ENCODE measurements around the gene MUC5AC.

The MUC5AC gene

DNA sequence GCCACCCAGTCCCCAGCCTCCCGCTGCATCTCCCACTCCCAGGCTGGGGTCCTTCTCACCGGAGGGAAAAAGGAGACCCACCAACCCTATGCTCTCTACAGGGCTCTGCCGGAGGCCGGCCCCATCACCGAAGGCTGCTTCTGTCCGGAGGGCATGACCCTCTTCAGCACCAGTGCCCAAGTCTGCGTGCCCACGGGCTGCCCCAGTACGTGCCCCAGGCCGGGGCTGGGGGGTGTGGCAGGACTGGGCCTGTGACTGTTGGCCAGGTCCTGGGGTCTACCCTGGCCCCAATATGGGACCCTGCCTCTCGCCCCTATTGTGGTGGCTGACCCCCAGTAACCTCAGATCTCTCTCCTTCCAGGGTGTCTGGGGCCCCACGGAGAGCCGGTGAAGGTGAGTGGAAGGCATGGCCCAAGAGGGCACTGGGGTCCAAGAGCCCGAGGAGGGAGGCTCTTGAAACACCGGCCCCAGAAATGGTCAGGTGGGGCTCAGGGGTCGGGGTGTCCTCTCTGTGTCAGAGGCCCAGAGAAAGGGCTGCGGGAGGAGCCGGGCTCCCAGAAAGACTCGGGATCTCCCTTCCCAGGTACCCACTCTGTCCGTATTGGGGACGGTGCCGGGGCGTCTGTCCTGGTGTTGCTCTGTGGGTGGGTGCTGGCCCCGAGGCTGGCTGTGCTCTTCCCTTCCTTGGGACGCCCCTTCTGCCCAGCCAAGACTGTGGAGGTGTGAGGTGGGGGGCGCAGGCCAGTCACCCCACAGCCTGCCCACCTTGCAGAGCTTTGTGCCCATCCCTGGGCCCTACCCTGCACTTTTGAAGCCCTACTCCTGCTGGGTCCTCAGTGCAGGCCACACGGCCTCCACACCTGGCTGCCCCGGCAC is 39.0 kb downstream of the MUC5AC start:
- TF ChIP-seq ZFX (IDR thresholded peaks at IDR 0.05; ENCODE audit: borderline replicate concordance): no peak
- TF ChIP-seq, protein P1, sequence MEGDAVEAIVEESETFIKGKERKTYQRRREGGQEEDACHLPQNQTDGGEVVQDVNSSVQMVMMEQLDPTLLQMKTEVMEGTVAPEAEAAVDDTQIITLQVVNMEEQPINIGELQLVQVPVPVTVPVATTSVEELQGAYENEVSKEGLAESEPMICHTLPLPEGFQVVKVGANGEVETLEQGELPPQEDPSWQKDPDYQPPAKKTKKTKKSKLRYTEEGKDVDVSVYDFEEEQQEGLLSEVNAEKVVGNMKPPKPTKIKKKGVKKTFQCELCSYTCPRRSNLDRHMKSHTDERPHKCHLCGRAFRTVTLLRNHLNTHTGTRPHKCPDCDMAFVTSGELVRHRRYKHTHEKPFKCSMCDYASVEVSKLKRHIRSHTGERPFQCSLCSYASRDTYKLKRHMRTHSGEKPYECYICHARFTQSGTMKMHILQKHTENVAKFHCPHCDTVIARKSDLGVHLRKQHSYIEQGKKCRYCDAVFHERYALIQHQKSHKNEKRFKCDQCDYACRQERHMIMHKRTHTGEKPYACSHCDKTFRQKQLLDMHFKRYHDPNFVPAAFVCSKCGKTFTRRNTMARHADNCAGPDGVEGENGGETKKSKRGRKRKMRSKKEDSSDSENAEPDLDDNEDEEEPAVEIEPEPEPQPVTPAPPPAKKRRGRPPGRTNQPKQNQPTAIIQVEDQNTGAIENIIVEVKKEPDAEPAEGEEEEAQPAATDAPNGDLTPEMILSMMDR (IDR thresholded peaks at IDR 0.05): no peak
- no peak overlapping the region for H3K27ac ChIP-seq

DNA sequence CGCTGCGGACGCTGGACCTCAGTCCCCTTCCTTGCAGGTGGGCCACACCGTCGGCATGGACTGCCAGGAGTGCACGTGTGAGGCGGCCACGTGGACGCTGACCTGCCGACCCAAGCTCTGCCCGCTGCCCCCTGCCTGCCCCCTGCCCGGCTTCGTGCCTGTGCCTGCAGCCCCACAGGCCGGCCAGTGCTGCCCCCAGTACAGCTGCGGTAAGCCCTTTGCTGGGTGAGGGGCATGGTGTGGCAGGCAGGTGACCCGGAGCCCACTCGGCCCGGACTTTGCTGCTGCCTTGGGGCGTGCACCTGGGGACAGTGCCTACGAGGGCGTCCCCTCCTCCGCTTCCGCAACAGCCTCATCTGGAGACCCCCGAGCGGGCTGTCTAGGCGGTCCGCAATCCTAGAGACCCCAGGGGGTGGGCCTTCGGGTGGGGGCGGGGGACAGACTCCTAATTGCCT is 39.7 kb downstream of the MUC5AC start:
- TF ChIP-seq, protein P1 (IDR thresholded peaks at IDR 0.05): no peak
- no peak for TF ChIP-seq ZFX (IDR thresholded peaks at IDR 0.05; ENCODE audit: borderline replicate concordance)

DNA sequence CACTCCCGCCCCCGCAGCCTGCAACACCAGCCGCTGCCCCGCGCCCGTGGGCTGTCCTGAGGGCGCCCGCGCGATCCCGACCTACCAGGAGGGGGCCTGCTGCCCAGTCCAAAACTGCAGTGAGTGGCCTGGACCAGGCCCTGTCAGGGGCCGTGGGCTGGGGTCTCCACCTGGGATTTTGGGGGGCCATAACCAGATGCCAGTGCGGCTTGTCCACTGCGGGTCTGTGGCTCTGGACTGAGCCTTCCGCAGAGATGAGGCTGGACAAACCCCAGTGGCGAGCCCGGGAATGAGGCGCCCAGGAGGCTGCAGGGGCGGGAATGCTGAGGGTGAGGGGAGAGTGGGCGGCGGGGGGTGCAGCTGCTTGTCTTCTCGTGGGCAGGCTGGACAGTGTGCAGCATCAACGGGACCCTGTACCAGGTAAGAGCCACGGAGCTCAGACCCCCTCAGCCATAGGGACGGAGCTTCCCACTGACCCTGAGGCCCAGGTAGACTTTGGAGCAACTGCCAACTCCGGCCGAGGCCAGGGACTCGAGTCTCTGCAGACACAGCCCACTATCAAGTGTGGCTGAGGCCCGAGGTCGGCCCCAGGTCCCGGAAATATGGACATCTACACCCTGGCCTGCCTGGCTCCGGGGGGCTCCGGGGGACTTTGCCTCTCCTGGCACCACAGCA is 40.3 kb downstream of the MUC5AC start:
- TF ChIP-seq, protein P1 (IDR thresholded peaks at IDR 0.05): no peak
- no peak for TF ChIP-seq ZFX (IDR thresholded peaks at IDR 0.05; ENCODE audit: borderline replicate concordance)
- no peak overlapping the region for H3K27ac ChIP-seq

More for the DNA sequence above, 39.7 kb downstream of the MUC5AC start:
- H3K27ac ChIP-seq: no peak overlapping the region

DNA sequence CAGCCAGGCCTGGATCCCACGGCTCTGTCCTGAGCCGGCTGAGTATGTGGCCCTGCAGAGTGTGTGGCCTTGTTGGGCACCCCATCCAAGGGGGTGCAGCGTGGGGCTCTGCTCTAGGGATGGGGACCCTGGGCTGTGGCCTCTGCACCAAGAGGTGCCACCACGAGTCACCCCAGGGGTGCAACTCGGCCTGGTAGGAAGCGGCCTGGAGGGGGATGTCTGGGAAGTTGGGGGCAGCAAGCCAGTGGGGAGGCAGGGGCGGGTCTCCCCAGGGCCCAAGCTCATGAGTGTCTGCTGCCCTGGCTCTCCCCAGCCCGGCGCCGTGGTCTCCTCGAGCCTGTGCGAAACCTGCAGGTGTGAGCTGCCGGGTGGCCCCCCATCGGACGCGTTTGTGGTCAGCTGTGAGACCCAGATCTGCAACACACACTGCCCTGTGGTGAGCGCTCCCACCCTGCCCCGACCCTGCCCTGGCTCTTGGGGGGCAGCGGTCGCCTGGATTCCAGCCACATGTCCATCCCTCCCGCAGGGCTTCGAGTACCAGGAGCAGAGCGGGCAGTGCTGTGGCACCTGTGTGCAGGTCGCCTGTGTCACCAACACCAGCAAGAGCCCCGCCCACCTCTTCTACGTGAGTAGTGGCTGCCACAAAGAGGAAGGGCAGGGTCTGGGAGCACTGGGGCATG is 40.9 kb downstream of the MUC5AC start:
- no peak overlapping the region for H3K27ac ChIP-seq
- TF ChIP-seq, protein P1 (IDR thresholded peaks at IDR 0.05): no peak
- no peak for TF ChIP-seq ZFX (IDR thresholded peaks at IDR 0.05; ENCODE audit: borderline replicate concordance)

DNA sequence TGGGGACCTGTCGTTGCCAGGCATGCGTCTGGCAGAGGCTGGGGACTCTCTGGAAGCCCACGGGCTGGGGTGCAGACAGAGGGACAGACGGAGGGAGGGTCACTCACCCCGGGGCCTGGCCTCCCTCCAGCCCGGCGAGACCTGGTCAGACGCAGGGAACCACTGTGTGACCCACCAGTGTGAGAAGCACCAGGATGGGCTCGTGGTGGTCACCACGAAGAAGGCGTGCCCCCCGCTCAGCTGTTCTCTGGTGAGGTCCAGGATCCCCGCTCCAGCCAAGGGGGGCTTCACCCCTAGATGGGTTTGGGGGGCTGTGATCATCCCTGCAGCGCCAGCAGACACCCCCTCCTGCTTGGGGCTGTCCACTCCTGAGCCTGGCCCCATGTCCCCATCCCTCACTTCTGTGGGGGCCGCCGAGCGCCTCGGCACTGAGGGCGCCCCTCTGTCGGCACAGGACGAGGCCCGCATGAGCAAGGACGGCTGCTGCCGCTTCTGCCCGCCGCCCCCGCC is 41.5 kb downstream of the MUC5AC start:
- no peak overlapping the region for H3K27ac ChIP-seq
- TF ChIP-seq ZFX (IDR thresholded peaks at IDR 0.05; ENCODE audit: borderline replicate concordance): no peak
- TF ChIP-seq, protein P1 (IDR thresholded peaks at IDR 0.05): no peak

DNA sequence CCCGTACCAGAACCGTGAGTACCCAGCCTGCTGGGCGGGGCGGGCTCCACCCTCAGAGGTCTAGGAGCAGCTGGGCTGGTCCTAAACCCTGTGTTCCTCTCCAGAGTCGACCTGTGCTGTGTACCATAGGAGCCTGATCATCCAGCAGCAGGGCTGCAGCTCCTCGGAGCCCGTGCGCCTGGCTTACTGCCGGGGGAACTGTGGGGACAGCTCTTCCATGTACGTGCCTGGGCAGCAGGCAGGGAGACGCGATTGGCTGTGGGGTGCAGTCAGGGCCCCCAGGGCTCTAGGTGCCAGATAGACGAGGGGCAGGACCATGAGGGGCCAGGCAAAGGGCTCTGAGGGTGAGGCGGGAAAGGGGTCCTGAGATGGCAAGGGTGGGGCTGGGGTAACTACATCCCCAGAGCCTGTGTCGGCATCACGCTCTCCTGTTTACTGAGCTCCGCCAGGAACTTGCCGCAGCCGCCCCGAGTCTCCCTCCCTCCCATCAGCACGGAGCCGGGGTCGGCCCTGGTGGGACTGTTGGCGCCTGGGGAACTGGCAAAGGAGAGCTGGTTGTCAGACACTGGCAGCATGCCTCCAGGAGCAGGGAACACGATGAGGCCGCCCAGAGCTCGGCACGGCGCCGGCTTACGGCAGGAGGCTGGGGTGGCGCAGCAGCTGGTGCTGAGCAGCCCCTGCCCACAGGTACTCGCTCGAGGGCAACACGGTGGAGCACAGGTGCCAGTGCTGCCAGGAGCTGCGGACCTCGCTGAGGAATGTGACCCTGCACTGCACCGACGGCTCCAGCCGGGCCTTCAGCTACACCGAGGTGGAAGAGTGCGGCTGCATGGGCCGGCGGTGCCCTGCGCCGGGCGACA is 42.2 kb downstream of the MUC5AC start:
- no peak overlapping the region for H3K27ac ChIP-seq
- no peak for TF ChIP-seq ZFX (IDR thresholded peaks at IDR 0.05; ENCODE audit: borderline replicate concordance)
- TF ChIP-seq, protein P1 (IDR thresholded peaks at IDR 0.05): no peak
